DOHH2 (cell line): Measurements from ENCODE around the gene PXT1.

ENCODE experiments used
- H3F3A ChIP-seq: fragments of 200-600 bp; sonication (generic), shearing (Covaris generic); 2 replicates; pipeline ENCODE4 v1.6.0; 2016; ENCODE audit warnings: antibody characterized with exemption, mild to moderate bottlenecking; ENCODE audit not compliant: control insufficient read depth, insufficient read depth
- H3K27ac ChIP-seq: fragments of 200-600 bp; sonication (generic); 2 replicates; pipeline ENCODE4 v1.5.1; 2014; ENCODE audit warnings: low read depth, mild to moderate bottlenecking, low read length, moderate library complexity
- H3K27me3 ChIP-seq: fragments of 200-600 bp; sonication (generic); 2 replicates; pipeline ENCODE4 v1.6.1; 2014; ENCODE audit warnings: mild to moderate bottlenecking, low read length, mixed read lengths; ENCODE audit not compliant: control insufficient read depth
- H3K36me3 ChIP-seq: fragments of 200-600 bp; sonication (generic); 2 replicates; pipeline ENCODE4 v1.6.1; 2014; ENCODE audit warnings: mild to moderate bottlenecking, low read length, moderate library complexity, mixed read lengths; ENCODE audit not compliant: control insufficient read depth
- H3K4me1 ChIP-seq: fragments of 200-600 bp; sonication (generic); 2 replicates; pipeline ENCODE4 v1.6.1; 2014; ENCODE audit warnings: mild to moderate bottlenecking, low read length, mixed read lengths; ENCODE audit not compliant: control insufficient read depth
- H3K4me2 ChIP-seq: fragments of 200-600 bp; sonication (generic); 2 replicates; pipeline ENCODE4 v1.6.0; 2014; ENCODE audit warnings: mild to moderate bottlenecking, low read length, moderate library complexity
- H3K4me3 ChIP-seq: fragments of 200-600 bp; sonication (generic); 2 replicates; pipeline ENCODE4 v1.5.1; 2014; ENCODE audit warnings: mild to moderate bottlenecking, low read length, mixed read lengths
- H3K79me2 ChIP-seq: fragments of 200-600 bp; sonication (generic); 2 replicates; pipeline ENCODE4 v1.6.1; 2014; ENCODE audit warnings: mild to moderate bottlenecking, low read length, mixed read lengths; ENCODE audit not compliant: control insufficient read depth
- H3K9me2 ChIP-seq: fragments of 200-600 bp; sonication (generic); replicated peaks from 2 replicates; pipeline ENCODE4 v1.6.1; 2014; ENCODE audit warnings: mild to moderate bottlenecking, low read length, mixed read lengths; ENCODE audit not compliant: control insufficient read depth
- H3K9me3 ChIP-seq: fragments of 200-600 bp; sonication (generic); 2 replicates; pipeline ENCODE4 v1.6.1; 2014; ENCODE audit warnings: antibody characterized with exemption, low read length, mixed read lengths; ENCODE audit not compliant: control insufficient read depth, insufficient read depth
- H4K20me1 ChIP-seq: fragments of 200-600 bp; sonication (generic); 2 replicates; pipeline ENCODE4 v1.6.0; 2014; ENCODE audit warnings: low read depth, mild to moderate bottlenecking, antibody characterized with exemption, low read length, moderate library complexity; ENCODE audit not compliant: control insufficient read depth, insufficient read depth
- EZH2phosphoT487 ChIP-seq: fragments of 200-600 bp; sonication (generic); IDR thresholded peaks from 2 replicates; pipeline ENCODE4 v1.6.1; 2017; ENCODE audit warnings: borderline replicate concordance, mild to moderate bottlenecking, antibody characterized with exemption, low read length, moderate library complexity, mixed read lengths
- TF ChIP-seq, protein P1 (sequence below): fragments of 200-600 bp; sonication (generic); IDR thresholded peaks from one replicate; pipeline ENCODE4 v1.5.1; 2014; ENCODE audit warnings: antibody characterized with exemption, mild to moderate bottlenecking, low read depth, low read length; ENCODE audit not compliant: poor library complexity, severe bottlenecking

Gene PXT1

GRCh38 chr6:36350681-36351571 is 91.7 kb downstream of the PXT1 start:
- Histone ChIP-seq H3K9me3 (peaks cover 4% of the 10 kb centered on the region; the same call in 1 of the 2 replicates), H3K27ac (no peak overlapping the region), H3K4me3 (no peak overlapping the region), H3K36me3 (no peaks in the 10 kb centered on the region), H3K79me2 (no peaks in the 10 kb centered on the region), H4K20me1 (no peaks in the 10 kb centered on the region), H3F3A (no peaks in the 10 kb centered on the region), H3K27me3 (no peaks in the 10 kb centered on the region), H3K9me2 (no peaks in the 10 kb centered on the region), H3K4me1 (peaks cover 22% of the 10 kb centered on the region), H3K4me2 (no peak overlapping the region)
- TF ChIP-seq EZH2phosphoT487 = no peak
- TF ChIP-seq, protein P1, sequence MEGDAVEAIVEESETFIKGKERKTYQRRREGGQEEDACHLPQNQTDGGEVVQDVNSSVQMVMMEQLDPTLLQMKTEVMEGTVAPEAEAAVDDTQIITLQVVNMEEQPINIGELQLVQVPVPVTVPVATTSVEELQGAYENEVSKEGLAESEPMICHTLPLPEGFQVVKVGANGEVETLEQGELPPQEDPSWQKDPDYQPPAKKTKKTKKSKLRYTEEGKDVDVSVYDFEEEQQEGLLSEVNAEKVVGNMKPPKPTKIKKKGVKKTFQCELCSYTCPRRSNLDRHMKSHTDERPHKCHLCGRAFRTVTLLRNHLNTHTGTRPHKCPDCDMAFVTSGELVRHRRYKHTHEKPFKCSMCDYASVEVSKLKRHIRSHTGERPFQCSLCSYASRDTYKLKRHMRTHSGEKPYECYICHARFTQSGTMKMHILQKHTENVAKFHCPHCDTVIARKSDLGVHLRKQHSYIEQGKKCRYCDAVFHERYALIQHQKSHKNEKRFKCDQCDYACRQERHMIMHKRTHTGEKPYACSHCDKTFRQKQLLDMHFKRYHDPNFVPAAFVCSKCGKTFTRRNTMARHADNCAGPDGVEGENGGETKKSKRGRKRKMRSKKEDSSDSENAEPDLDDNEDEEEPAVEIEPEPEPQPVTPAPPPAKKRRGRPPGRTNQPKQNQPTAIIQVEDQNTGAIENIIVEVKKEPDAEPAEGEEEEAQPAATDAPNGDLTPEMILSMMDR = no peak

GRCh38 chr6:36350082-36350481 is 92.6 kb downstream of the PXT1 start:
- H3K4me1 ChIP-seq = peaks cover 22% of the 10 kb centered on the region
- H3K4me3 ChIP-seq = no peak overlapping the region
- no peaks in the 10 kb centered on the region for H3F3A ChIP-seq
- no peaks in the 10 kb centered on the region for H3K36me3 ChIP-seq
- H3K79me2 ChIP-seq = no peaks in the 10 kb centered on the region
- TF ChIP-seq, protein P1 = no peak
- TF ChIP-seq EZH2phosphoT487 = no peak
- no peak overlapping the region for H3K27ac ChIP-seq
- no peaks in the 10 kb centered on the region for H3K9me2 ChIP-seq
- peaks cover 4% of the 10 kb centered on the region; the same call in 1 of the 2 replicates for H3K9me3 ChIP-seq
- no peaks in the 10 kb centered on the region for H3K27me3 ChIP-seq
- H3K4me2 ChIP-seq = no peak overlapping the region
- no peaks in the 10 kb centered on the region for H4K20me1 ChIP-seq

DNA sequence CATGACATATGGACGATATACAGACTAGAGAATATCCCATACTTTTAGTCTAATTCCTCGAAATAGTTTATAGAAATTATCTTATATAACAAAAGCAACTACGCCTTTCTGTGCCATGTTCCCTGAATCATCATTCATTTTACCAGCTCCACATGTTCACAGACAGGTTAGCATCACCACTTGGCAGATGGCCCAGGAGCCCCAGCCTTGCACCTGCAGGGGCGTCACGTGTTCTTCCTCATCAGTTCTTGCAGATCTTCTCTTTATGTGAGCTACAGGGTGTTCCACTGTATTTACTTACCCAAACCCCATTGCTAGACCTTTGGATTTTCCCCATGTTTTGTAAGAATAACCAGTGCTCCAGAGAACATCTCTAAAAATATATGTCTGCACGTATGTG is 93.4 kb downstream of the PXT1 start:
- Histone ChIP-seq H3K4me1 (peaks cover 22% of the 10 kb centered on the region), H3K9me3 (peaks cover 4% of the 10 kb centered on the region; the same call in 1 of the 2 replicates), H3F3A (no peaks in the 10 kb centered on the region), H3K27ac (no peak overlapping the region), H3K36me3 (no peaks in the 10 kb centered on the region), H3K4me2 (peak overlapping the region; percentile 41), H3K79me2 (no peaks in the 10 kb centered on the region), H3K4me3 (no peak overlapping the region), H3K27me3 (no peaks in the 10 kb centered on the region), H3K9me2 (no peaks in the 10 kb centered on the region), H4K20me1 (no peaks in the 10 kb centered on the region)
- TF ChIP-seq, protein P1 = no peak
- no peak for TF ChIP-seq EZH2phosphoT487
